Psoas muscle (tissue), 8 donors: ENCODE data around the gene TLCD3B. TPM values are rescaled to one million over a fixed set of nuclear protein-coding genes. Genes with fewer than 3 reads are reported as not detected.

Experiments
- ATAC-seq, 4 donors: fragments of 200-7000 bp; cut with Tn5 transposase; one replicate each; pipeline ENCODE4 v1.9.1; 2020; ENCODE audit warnings: moderate library complexity in 3 of 4, mild to moderate bottlenecking in 2 of 4
- DNase-seq, 2 donors: peaks; one replicate each; pipeline ENCODE4 v3.0.0-alpha.2; 2020
- H3K27ac ChIP-seq: fragments of 200-600 bp; one replicate; pipeline ENCODE4 v1.8.0; 2022
- H3K27me3 ChIP-seq, 3 donors: fragments of 200-600 bp in 1 of 3; one replicate each; pipeline versions ENCODE4 v1.6.1 to v1.8.0; 2013 to 2022; ENCODE audit warnings: low read length in 2 of 3, mild to moderate bottlenecking in 2 of 3, moderate library complexity in 1 of 3; ENCODE audit not compliant: insufficient read depth in 3 of 3
- H3K36me3 ChIP-seq, 2 donors: fragments of 200-600 bp in 1 of 2; one replicate each; pipeline versions ENCODE4 v1.6.1 to v1.8.0; 2013 to 2022; ENCODE audit warnings: low read depth in 1 of 2, mild to moderate bottlenecking in 1 of 2, moderate library complexity in 1 of 2; ENCODE audit not compliant: insufficient read depth in 1 of 2
- H3K4me1 ChIP-seq: fragments of 200-600 bp; one replicate; pipeline ENCODE4 v1.8.0; 2022
- H3K4me3 ChIP-seq: fragments of 200-600 bp; one replicate; pipeline ENCODE4 v1.8.0; 2022; ENCODE audit warnings: mild to moderate bottlenecking
- H3K9me3 ChIP-seq: fragments of 200-600 bp; one replicate; pipeline ENCODE4 v1.8.0; 2022
- CTCF ChIP-seq: fragments of 200-600 bp; IDR thresholded peaks from one replicate; pipeline ENCODE4 v1.8.0; 2022; ENCODE audit warnings: antibody characterized with exemption
- WGBS, 3 donors: extraction: QIAGEN DNeasy Blood & Tissue Kit; methylation state at CpG; one replicate each; pipeline versions ENCODE4 v1.1.6 to v1.1.7; 2013; 5-methylcytosine and 5-hydroxymethylcytosine counted together
- intact Hi-C, 2 donors: fragments of 100-400 bp; cut with DNase I; formaldehyde crosslinking; loops; one replicate each; pipeline versions ENCODE4 v1.11.0 to v1.14.2; 2022
- polyA plus RNA-seq, 3 donors: library from polyadenylated mRNA; stranded (reverse); fragments of 200-250 nt; gene quantifications; one replicate each; pipeline ENCODE4 v1.2.3, GENCODE V29; 2013
- total RNA-seq, 4 donors: library from RNA; stranded (reverse); fragmentation: NEBNext Ultra II Directional in 2 of 4; extraction: Animal tissue kit (Norgen Biotek cat#: 25700) in 2 of 4; gene quantifications; one replicate each; pipeline versions ENCODE4 v1.2.1 to v1.2.4, GENCODE V29; 2021 to 2023
- donor health status: healthy with polysubstance abuse.
- donor health status: DM: no; HTN: no; CAD: no; lungs with moderate emphysema.
- donor health status: Bipolar disorder and iron deficiency.
- donor health status: healthy.
- donor health status: DM: yes; HTN: yes; CAD: no.
- donor health status: DM: no; HTN: no; CAD: no.
- donor health status: DM: no; HTN: no; CAD: no.
- donor health status: DM: yes; HTN: yes; CAD: no.

Gene TLCD3B
- total and polyA plus RNA-seq, 7 donors: 0.13 to 1.9 (median 0.22) TPM

DNA sequence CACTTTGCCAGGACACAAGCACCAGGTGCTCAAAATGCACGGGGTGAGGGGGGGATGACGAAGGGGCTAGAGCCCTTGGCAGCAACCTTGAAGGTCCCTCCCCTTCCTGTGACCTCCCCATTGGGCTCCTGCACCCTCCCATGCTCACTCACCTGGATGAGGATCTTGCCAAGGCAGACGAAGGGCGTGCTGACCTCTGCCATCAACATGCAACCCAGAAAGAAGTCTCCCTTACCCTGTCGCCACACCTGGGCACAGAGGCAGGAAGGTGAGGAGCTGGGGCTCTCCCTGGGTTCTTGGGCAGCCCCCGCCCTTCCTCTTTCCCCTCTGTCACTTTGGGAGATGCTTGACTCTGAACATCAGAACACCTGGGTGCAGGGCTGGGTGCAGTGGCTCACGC is 5.5 kb downstream of the TLCD3B start:
- 69 to 72% (median 69%) methylated on average over 7 of the region's 7 CpGs for WGBS, 3 donors
- Histone ChIP-seq H3K4me3 (no peak overlapping the region), H3K36me3 (no peaks in the 10 kb centered on the region), H3K9me3 (no peaks in the 10 kb centered on the region), H3K4me1 (no peaks in the 10 kb centered on the region), H3K27me3 (peaks cover 0 to 41% (median 9%) of the 10 kb centered on the region in 3 donors), H3K27ac (no peak overlapping the region)
- ATAC-seq: no peak
- intact Hi-C loops: loop anchor here in 1 of 2 donors (10.0 kb wide), 1 partner anchor 331 kb away; no protein-coding TSS in a partner anchor
- TF ChIP-seq CTCF: no peak
- DNase-seq: no peak

DNA sequence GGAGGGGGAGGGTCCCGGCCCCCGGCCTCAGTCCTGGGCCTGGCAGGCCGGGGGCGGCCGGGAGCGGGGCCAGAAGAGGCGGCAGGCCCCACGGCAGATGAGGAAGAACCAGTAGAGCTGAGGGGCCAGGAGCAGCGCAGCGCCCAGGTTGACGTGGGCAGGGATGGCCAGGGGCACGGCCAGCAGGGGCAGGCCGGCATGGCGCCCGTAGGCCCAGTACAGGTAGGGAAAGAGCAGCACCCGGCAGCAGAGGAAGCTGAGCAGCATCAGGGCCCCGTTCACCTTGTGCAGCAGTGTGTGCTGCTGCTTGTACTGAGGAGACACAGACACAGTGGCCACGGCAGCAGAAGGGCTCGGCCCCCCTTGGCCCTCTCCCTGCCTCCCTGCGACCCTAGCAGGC is 5.9 kb downstream of the TLCD3B start:
- H3K36me3 ChIP-seq: no peaks in the 10 kb centered on the region
- H3K4me1 ChIP-seq: no peaks in the 10 kb centered on the region
- ATAC-seq (no peak), DNase-seq (no peak)
- H3K4me3 ChIP-seq: no peak overlapping the region
- 67 to 70% (median 68%) methylated on average over 20 of the region's 20 CpGs for WGBS, 3 donors
- H3K27ac ChIP-seq: no peak overlapping the region
- peaks cover 0 to 39% (median 5%) of the 10 kb centered on the region in 3 donors for H3K27me3 ChIP-seq
- intact Hi-C loops: loop anchor here in 1 of 2 donors (10.0 kb wide), 1 partner anchor 330 kb away; no protein-coding TSS in a partner anchor
- TF ChIP-seq CTCF: no peak
- H3K9me3 ChIP-seq: no peaks in the 10 kb centered on the region

DNA sequence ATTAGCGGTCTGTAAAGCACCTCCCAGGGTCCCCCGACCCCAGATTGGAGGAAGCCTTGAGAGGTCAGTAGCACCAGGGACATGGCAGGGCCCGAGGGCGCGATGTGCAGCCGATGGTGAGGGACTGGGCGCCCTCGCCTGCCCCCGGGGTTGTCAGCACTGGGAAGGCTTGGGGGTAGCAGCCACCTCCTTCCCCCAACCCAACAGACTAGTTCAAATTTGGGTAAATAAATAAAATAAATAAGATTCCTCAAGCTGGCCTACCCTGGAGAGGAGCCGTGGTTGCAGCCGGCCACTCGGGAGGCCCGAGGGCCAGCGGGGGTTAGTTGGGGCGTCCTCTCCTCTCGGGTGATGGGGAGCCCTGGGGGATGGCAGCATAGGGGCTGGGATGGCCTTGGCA is 6.6 kb downstream of the TLCD3B start:
- Histone ChIP-seq H3K4me1 (no peaks in the 10 kb centered on the region), H3K4me3 (no peak overlapping the region), H3K27ac (no peak overlapping the region), H3K27me3 (peaks cover 0 to 32% (median 2%) of the 10 kb centered on the region in 3 donors), H3K9me3 (no peaks in the 10 kb centered on the region), H3K36me3 (no peaks in the 10 kb centered on the region)
- no peak for ATAC-seq
- DNase-seq: no peak
- intact Hi-C loops: loop anchor here in 1 of 2 donors (10.0 kb wide), 1 partner anchor 330 kb away; no protein-coding TSS in a partner anchor
- TF ChIP-seq CTCF: no peak
- WGBS, 3 donors: 75 to 84% (median 76%) methylated on average over 16 of the region's 16 CpGs

DNA sequence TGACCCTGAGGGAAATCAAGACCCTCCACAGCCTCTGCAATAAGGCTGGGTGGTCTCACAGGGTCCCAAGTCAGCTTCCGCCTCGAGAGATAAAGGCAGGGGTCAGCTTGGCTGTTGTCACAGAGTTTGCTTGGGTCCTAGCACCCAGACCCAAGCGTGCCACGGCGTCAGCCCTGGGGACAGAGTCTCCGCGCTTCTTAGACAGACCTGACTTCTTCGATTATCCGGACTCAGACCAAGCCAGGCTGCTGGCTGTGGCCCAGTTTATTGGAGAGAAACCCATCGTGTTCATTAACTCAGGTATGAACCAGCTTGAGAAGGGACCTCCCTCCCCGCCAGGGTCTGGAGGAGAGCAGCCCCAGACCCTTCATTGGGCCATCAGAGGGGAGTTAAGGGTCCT is 7.5 kb downstream of the TLCD3B start:
- DNase-seq (no peak), ATAC-seq (no peak)
- intact Hi-C loops: loop anchor here in 1 of 2 donors (10.0 kb wide), 1 partner anchor 329 kb away; no protein-coding TSS in a partner anchor
- no peaks in the 10 kb centered on the region for H3K36me3 ChIP-seq
- TF ChIP-seq CTCF: no peak
- no peaks in the 10 kb centered on the region for H3K9me3 ChIP-seq
- 81 to 86% (median 81%) methylated on average over 11 of the region's 11 CpGs for WGBS, 3 donors
- no peak overlapping the region for H3K4me3 ChIP-seq
- no peak overlapping the region for H3K27ac ChIP-seq
- H3K4me1 ChIP-seq: no peaks in the 10 kb centered on the region
- peaks cover 0 to 25% (median 2%) of the 10 kb centered on the region in 3 donors for H3K27me3 ChIP-seq

DNA sequence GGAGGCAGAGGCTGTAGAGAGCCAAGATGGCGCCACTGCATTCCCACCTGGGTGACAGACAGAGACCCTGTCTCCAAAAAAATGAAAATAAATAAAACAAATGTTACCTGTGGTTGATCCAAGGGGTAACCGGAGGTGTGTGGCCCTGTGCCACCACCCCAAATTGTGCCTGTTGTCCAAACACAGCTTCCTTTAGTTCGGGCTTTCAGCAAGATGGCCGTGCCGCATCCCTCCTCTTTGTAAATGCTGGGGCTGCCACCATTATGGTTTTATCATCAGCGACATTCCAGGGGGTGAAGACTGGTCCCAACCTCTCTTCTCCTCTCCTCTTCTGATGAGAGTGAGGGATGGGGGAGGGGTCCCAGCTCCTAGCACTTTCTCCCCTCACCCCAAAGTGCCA is 8.2 kb downstream of the TLCD3B start, which contains the start of gene C16orf92:
TSS of gene C16orf92 (plus strand) at position 312 of the 400 bp plus-strand sequence. CDS start 143 bp downstream, outside the sequence.
- Histone ChIP-seq H3K27me3 (peaks cover 0 to 20% (median 2%) of the 10 kb centered on the region in 3 donors), H3K27ac (no peak within 1 kb of the TSS), H3K4me1 (no peaks in the 10 kb centered on the region), H3K36me3 (no peaks in the 10 kb centered on the region), H3K9me3 (no peaks in the 10 kb centered on the region), H3K4me3 (no peak within 1 kb of the TSS)
- ATAC-seq (no peak), DNase-seq (no peak)
- WGBS, 3 donors: 77 to 83% (median 81%) methylated on average over 6 of the region's 6 CpGs
- no peak for TF ChIP-seq CTCF
- intact Hi-C loops: loop anchor here in 1 of 2 donors (10.0 kb wide), 1 partner anchor 328 kb away; no protein-coding TSS in a partner anchor
